ENCODE data around the gene KIAA2012.

GRCh38 chr2:202208526-202208925 is 135.5 kb downstream of the KIAA2012 start:
- TF ChIP-seq, protein P1, sequence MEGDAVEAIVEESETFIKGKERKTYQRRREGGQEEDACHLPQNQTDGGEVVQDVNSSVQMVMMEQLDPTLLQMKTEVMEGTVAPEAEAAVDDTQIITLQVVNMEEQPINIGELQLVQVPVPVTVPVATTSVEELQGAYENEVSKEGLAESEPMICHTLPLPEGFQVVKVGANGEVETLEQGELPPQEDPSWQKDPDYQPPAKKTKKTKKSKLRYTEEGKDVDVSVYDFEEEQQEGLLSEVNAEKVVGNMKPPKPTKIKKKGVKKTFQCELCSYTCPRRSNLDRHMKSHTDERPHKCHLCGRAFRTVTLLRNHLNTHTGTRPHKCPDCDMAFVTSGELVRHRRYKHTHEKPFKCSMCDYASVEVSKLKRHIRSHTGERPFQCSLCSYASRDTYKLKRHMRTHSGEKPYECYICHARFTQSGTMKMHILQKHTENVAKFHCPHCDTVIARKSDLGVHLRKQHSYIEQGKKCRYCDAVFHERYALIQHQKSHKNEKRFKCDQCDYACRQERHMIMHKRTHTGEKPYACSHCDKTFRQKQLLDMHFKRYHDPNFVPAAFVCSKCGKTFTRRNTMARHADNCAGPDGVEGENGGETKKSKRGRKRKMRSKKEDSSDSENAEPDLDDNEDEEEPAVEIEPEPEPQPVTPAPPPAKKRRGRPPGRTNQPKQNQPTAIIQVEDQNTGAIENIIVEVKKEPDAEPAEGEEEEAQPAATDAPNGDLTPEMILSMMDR (IDR thresholded peaks at IDR 0.05) = no peak
- TF ChIP-seq POLR2A (IDR thresholded peaks at IDR 0.05) = no peak

Measured in uterus (tissue), 2 donors.